ENCODE measurements around the gene KCNQ2.

Gene KCNQ2

DNA sequence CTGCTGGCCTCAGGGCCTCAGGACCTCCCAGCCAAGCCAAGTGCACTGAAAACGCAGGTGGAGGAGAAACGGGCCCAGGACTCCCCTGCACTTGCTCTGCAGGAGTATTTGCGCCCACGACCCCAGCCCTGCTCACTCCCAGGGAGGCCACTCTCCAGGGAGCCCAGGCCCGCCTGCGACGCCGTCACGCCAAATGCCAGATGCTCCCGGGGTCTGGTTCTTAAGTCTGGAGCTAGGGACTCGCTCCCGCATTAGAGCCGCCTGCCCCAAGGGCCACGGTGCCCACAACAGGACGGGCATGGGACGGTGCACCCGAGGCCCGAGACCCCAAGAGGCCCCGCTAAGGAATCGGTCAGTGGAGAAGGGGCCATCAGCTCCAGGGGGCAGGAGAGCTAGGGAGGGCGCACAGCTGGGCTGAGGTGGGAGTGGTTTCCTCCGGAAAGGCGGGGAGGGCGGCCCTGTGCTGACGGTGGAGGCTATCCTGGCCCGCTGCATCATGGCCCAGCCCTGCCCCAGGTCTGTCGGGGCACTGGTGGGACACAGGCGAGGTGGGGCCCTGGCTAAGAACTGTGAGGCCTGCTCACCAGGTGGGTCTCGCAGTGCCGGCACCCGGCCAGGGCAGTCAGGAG lies 67.2 kb downstream of the KCNQ2 start:
- no peak for DNase-seq (ENCODE audit: low read depth in 1 of 2, low spot score in 1 of 2)

DNA sequence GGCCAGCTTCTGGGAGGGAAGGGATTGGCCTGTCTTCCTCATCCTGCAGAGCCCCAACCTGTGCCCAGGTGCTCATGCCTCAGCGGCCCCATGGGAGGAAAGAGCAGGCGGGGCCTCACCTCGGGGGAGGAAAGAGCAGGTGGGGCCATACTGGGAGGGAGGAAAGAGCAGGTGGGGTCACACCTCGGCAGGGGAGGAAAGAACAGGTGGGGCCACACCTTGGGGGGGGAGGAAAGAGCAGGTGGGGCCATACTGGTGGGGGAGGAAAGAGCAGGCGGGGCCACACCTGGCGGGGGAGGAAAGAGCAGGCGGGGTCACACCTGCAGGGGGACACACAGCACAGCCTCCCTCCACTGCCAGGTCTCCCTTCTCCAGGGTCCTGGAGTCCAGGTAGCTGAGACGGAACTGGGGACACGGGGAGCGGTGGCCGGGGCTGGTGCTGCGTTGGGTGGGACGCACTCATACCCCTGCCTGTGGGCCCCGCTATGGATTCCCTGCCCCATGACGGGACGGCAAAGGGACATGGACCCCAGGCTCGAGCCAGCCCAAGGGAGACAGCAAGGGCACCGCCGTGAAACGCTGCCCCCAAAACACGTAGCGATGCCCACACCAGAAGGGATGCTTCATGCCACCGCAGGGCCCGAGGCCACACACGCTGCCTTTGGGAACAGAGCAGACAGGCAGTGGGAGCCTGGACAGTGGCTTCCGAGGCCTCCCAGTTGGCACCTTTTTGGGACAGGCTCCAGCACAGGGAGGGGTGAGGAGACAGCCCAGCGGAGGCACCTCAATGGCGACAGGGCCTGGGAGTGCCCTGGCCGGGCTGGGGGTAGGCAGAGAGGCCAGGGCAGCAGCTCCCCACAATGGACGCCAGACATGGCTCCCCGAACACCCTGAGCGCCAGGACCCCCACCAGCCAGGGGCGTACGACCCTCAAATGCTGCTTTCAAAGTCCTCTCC lies 68.0 kb downstream of the KCNQ2 start:
- no peak for DNase-seq (ENCODE audit: low read depth in 1 of 2, low spot score in 1 of 2)

DNA sequence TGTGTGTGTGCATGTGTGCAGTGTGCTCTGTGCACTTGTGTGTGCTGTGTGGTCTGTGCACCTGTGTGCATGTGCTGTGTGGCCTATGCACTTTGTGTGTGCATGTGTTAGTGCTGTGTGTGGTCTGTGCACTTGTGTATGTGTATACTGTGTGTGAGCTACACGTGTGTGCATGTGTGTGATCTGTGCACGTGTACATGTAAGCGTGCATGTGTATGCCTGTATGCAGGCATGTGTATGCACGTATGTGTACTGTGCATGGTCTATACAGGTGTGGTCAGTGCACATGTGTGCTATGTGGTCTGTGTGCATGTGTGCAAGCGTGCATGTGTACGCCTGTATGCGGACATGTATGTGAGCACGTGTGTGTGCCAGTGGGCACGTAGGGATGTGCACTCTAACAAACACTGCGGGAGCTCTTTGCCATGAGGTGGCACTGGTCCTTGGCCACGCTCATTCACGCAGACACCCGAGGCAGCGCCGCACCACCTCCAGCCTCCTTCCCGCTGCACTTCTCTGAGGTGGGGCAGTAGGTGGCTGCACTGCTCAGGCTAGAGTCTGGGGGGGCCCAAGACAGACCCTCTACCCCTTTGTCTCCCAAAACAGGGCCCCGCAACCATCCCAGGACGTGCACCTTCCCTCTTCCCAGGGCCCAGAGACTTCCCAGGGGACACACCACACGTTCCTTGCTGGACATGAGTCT lies 68.9 kb downstream of the KCNQ2 start:
- DNase-seq (ENCODE audit: low read depth in 1 of 2, low spot score in 1 of 2): no peak

DNA sequence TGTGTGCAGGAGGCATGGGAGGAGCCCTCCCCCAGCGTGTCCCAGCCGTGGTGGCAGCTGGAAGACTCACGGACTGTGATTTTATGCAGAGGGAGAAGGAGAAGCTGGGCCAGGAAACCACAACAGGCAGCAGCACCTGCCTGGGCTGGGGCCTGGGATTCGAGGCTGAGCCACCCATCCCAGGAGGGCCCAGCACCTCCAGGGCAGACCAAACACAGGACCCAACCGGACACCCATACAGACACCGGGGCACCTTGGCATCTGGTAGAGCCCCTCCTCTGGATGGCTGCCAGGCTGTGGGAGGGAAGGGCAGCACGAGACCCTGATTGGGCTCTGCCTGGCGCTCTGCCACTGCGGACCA lies 69.6 kb downstream of the KCNQ2 start:
- no peak for DNase-seq (ENCODE audit: low read depth in 1 of 2, low spot score in 1 of 2)

DNA sequence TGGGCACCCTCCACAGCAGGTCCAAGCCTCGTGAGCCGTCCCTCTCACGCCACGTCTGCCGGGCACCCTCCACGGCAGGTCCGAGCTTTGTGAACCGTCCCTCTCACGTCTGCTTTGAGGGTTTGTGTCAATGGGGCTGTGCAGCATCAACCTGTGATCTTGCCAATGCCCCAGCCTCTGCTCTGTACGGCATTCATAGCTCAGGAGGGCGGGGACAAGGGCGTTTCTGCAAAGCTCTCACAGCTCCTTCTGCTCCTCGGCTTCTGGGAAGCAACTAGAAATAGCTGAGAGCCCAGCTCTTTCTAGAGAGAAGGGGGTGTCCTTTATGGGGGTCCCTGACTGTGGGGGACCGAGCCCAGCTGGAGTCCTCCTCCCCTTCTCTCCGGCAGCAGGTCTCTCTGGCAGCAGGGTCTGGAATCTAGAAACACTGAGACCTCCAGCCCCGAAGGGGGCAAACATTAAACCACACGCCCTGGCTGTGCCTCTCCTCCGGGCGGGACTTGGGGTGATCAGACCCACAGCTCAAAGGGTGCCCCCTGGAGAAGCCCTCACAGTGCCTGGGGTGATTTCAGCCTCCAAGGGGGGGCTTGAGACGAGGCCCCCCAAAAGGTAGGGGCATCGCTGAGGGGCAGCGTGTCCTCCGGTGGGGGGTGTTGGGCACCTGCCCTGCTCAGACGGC lies 70.1 kb downstream of the KCNQ2 start:
- no peak for DNase-seq (ENCODE audit: low read depth in 1 of 2, low spot score in 1 of 2)

DNA sequence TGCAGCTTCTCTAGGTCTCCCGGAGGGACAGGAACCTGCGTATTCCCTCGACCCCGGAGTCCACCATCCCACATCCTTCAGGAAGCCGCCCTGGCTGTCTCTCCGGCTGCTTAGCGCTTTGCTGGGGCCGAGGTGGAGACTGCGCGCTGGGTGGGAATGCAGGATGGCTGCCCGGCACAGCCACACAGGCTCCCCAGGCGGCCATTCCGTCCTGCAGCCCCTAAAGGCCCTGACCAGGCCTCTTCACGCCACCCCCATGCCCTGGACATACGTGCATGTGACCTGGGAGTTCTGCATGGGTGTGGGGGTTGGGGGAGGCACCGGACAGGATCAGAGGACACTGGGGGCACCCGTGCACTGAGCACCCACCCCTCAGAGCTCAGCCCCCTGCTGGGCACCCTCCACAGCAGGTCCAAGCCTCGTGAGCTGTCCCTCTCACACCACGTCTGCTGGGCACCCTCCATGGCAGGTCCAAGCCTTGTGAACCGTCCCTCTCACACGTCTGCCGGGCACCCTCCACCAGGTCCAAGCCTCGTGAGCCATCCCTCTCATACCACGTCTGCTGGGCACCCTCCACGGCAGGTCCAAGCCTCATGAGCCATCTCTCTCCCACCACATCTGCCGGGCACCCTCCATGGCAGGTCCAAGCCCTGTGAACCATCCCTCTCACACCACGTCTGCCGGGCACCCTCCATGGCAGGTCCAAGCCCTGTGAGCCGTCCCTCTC lies 70.9 kb downstream of the KCNQ2 start:
- no peak for DNase-seq (ENCODE audit: low read depth in 1 of 2, low spot score in 1 of 2)

DNA sequence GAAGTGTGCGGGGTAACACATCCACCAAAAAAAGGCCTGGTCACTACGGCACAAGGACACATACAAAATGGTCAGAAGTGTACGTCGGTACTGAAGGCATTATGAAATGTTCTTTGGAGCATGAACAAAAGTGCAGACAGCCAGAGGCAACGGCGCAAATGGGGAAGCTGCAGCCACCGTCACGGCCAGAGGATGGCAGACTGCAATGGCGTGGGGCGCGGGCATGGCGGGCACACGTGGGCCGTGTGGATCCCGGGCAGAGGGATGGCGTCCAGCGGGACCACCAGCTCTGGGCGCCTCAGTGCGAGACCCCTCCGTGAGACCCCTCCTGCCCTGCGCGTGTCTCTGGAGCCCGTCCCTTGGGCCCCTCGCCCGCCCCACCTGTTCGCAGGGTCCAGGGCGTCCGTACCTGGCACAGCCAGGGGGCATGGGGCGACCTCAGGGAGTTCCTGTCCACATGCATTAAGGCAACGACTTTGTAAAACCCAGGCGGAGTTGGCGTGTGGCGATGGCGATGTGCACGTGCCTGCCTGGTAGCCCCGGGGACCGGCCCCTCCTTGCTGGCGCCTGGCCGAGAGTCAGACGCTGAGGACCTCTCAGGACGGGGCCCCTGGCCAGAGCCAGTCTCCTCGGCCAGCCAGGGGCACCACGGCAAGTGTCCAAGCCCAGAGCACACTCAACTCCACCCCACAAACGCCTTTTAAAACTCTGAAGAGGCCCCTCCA lies 71.8 kb downstream of the KCNQ2 start:
- DNase-seq (ENCODE audit: low read depth in 1 of 2, low spot score in 1 of 2): no peak

DNA sequence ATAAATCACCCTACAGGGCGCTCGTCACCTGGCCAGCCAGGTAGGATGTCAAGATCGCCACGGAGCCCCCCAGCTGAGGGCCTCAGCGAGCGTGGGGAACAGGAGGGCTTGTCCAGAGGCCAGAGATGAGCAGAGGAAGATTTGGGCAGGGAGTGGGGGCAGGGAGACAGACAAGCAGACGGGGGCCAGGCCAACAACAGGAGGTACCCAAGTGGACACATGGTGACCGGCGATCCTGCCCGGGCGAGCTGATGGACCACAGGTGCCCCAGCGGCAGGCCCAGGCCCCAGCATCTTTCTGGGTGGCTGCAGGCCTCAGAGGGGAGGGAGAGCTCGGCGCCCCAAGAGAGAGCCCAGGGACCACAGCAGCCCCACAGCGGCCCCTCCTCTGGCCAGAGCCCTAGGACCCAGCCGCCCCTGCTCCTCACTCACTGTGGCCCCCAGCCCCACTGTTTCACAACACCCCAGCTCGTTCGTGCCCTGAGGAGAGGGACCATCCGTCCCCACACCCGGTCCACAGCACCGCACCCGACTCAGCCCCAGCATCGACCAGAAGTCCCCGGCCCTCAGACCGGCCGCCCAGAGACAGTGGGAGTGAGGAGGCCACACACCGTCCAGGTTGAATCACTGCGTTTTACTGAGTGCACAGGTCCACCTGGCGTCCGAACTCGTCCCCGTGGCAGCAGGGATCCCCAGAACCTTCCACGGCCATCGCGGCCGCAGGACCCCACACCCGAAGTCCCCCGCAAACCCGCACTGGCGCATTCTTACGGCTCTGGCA lies 72.7 kb downstream of the KCNQ2 start:
- no peak for DNase-seq (ENCODE audit: low read depth in 1 of 2, low spot score in 1 of 2)

DNA sequence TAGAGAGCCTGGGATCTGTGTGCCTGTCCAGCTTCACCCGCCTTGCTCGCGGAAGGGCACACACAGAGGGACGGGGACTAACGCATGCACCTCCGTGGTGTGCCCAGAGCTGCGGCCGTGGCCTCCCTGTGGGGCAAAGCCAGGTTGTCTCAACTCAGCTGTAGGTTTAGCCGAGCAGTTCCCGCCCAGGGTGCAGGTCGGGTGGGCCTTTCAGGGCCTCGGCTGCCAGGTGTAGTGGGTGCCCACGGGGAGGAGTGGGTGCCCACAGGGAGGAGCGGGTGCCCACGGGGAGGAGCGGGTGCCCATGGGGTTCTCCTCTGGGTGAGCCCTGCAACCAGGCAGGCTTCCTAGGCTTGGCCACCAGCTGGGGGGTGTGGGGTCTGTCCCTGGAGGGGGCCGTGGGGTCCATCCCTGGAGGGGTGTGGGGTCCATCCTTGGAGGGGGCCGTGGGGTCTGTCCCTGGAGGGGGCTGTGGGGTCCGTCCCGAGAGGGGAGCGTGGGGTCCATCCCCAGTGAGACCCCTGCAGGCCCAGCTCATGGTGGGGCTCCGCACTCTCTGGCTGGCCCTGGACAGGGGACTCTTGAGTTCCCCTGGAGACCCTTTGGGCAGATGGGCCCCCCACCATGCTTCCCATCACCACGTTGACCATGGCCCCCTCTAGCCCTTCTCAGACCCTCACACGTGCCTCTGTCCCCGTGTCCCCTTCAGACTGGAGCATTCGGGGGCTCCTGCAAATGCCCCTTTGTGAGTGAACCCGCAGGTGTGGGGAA lies 73.5 kb downstream of the KCNQ2 start:
- DNase-seq (ENCODE audit: low read depth in 1 of 2, low spot score in 1 of 2): no peak

DNA sequence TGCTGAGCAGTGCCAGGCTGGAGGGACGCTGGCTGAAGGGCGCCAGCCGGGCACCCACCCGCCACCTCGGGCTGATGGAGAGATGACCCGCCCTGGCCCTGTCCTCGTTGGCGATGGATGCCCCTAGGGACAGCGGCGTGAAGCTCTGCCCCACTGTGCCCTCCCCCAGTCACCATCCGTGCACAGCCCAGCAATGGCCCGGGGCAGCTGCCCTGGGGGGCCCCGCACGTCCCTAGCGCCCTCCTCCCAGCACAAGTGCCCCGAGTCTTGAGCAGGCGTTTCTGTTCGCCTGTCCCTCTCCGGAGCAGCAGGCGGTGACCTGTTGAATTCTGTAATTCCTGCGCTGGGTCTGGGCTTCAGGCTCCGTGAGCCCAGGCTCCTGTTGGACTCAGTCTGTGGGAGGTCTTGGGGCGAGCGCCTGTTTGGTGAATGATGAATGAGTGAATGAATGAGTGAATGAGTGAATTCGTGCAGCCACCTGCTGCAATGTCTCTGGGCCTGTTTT lies 74.5 kb downstream of the KCNQ2 start:
- no peak for DNase-seq (ENCODE audit: low read depth in 1 of 2, low spot score in 1 of 2)

DNA sequence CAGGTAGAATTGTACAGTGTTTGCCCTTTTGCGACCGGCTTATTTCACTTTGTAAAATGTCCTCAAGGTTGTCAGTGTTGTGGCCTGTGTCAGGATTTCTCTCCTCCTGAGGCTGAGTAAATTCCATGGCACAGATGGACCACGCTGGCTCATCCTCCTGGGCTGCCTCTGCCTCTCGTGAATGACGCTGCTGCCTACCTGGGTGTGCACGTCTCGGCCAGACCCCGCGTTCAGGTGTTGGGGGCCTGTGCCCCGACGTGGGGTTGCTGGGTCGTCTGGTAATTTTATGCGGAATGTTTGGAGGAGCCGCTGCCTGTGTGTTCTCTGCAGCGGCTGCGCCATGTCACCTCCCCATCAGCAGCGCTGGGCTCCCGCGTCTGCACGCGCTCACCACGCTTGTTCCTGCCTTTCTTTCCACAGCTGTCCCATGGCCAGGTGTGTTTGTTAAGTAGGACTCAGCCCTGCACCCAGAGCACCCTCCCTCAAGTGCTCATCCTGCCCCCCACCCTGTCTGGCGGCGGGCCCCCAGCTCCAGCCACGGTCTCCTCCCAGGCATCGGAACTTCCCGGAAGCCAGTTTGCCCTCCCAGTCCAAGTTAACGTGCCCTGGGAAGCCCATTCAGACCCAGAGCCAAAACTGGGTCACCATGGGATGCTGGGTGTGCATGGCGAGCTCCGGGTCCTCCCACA lies 75.2 kb downstream of the KCNQ2 start:
- no peak for DNase-seq (ENCODE audit: low read depth in 1 of 2, low spot score in 1 of 2)

DNA sequence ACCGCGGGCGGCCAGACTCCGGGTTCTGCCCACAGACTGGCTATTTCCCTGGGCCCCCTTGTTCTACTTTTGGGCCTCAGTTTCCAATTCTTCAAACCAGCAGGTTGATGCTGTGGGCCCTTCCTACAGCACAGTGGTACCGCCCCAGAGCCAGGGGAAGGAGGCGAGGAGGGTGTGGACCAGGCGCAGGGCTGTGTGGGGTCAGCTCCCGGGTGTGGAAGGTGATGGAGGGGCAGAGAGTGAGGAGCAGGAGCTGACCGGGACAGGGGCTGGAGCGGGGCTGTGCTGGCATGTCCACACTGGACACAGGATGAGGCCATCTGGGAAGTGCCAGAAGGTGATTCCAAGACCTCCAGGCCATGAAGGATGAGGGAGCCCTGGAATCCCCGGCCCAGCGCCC lies 76.2 kb downstream of the KCNQ2 start:
- DNase-seq (ENCODE audit: low read depth in 1 of 2, low spot score in 1 of 2): no peak

DNA sequence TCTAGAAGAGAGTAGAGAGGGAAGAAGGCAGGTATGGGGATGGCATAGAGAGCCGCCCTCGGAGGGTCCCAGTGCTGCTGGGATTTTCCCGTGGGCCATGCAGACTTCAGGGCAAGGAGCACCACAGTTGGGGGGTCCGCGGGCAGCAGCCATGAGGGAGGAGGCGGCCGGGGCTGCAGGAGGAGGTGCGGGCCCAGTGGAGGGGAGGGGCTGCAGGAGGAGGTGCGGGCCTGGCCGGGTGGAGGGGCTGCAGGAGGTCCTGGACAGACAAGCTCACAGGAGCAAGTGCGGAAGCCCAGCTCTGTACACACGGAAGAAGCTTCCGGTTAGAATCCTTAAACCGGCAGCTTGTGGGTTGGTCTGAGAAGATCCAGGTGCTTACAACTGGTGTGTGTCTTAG lies 76.7 kb downstream of the KCNQ2 start:
- DNase-seq (ENCODE audit: low read depth in 1 of 2, low spot score in 1 of 2): no peak

DNA sequence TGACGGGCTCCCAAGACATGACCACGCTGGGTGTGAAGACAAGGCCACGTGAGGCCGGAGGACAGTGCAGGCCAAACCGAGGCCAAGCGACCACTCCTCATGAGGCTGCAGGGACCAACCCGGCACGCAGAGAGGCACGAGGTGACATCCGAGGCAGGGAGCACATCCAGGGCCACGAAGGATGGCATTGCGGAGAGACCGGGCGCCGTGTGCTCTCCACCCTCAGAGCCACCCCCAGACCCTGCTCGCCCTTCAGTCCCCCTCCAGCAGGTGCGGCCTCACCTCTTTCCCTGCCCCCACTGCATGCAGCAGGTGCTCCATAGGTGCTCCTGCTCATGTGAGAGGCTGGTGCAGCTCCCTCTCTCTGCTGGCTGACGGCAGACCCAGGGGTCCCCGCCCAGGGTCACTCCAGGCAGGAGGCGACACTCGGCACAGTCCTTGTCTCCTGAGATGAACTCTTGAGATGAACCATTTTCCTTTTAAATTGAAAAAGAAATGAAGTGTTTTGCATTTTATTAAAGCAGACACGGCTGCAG lies 77.5 kb downstream of the KCNQ2 start:
- DNase-seq (ENCODE audit: low read depth in 1 of 2, low spot score in 1 of 2): no peak

DNA sequence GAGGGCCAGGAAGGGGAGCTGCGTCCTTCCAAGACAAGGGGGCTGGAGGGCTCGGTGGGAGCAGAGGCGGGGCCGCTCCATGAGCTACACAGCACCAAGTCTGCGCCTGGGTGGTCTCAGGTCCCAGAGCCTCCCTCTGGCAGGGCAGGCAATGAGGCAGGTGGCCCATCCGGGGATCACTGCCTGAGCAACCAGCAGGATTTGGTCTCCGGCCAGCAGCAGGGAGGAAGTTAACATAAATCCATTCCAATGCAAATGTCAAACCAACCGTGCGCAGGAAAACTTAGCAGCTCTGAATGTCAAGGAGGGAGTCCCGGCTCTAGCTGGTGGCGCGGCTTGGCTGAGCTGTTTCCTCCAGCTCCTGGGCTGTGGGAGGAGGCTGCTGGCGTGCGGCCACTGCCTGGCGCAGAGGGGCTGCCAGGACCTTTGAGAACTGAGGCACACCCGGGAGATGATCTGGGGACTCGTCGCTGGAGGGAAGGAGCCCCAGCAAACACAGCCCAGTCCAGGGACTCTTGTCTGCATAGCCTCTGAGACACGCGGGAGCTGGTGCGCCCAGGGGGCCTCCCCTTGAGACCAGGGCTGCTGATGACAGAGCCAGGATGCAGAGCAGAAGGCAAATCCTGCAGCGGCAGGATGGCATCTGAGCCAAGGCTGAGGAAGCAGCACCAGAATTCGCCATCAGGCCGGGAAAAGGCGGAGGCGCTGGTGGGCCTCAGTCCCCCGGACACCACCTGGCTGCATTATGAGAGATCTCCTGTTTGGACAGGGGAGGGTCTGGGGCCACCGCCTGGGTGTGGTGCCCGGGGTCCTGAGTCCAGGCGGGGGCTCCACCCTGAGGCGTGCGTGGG lies 78.2 kb downstream of the KCNQ2 start:
- DNase-seq (ENCODE audit: low read depth in 1 of 2, low spot score in 1 of 2): no peak

DNA sequence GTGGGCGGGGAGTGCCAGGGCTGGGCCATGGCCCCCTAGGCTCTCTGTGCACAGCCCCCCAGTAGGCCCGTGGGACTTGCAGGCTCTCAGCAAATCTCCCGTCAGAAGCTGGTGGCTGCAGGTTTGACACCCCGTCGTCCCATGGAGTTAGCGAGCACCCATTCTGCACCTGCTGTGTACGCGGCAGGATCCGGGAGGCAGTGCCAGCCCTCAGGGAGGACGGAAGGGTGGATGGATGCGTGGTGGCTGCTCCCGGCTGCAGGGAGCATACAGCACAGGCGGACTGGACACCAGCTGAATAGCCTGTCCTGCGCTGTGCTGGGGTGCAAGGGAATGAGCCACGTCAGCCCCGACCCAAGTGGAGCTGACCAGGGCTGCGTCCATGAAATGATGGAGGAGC lies 78.9 kb downstream of the KCNQ2 start:
- DNase-seq (ENCODE audit: low read depth in 1 of 2, low spot score in 1 of 2): no peak
